ENCODE data around the gene SAP25. TPM values are rescaled to one million over a fixed set of nuclear protein-coding genes. Genes with fewer than 3 reads are reported as not detected.

Gene SAP25
- total RNA-seq, 1 donor from 2014 or later, result 11.2 TPM

Other genes with a start within 250 kb of the SAP25 start
- 82.6 and 83.9 TPM in 2 replicates for gene PILRB, start 215.8 kb downstream of the SAP25 start, total RNA-seq
- gene PILRA, start 200.4 kb downstream of the SAP25 start, total RNA-seq, result 9.6 and 9.9 TPM in 2 replicates
- gene ZCWPW1, start 145.2 kb downstream of the SAP25 start, total RNA-seq, result 2.0 and 2.4 TPM in 2 replicates
- gene MEPCE, start 144.1 kb downstream of the SAP25 start, total RNA-seq, result 57.6 and 58.8 TPM in 2 replicates
- 57.6 and 58.6 TPM in 2 replicates for gene PPP1R35, start 137.4 kb downstream of the SAP25 start, total RNA-seq
- 2.8 and 2.9 TPM in 2 replicates for gene SPACDR, start 109.6 kb downstream of the SAP25 start, total RNA-seq
- gene TSC22D4, start 94.7 kb downstream of the SAP25 start, total RNA-seq, result 126 and 134 TPM in 2 replicates
- 0.23 and 0.37 TPM in 2 replicates for gene NYAP1, start 90.0 kb downstream of the SAP25 start, total RNA-seq
- gene AGFG2, start 34.7 kb downstream of the SAP25 start, total RNA-seq, result 113 and 124 TPM in 2 replicates
- gene LRCH4, start 12.2 kb upstream of the SAP25 start, total RNA-seq, result 104 and 107 TPM in 2 replicates
- gene FBXO24, start 12.4 kb upstream of the SAP25 start, total RNA-seq, result 0.27 and 0.41 TPM in 2 replicates
- 4.3 and 4.7 TPM in 2 replicates for gene PCOLCE, start 28.5 kb upstream of the SAP25 start, total RNA-seq
- gene MOSPD3, start 38.6 kb upstream of the SAP25 start, total RNA-seq, result 10.3 and 11.5 TPM in 2 replicates
- gene TFR2, start 67.7 kb upstream of the SAP25 start, total RNA-seq, result 13.8 and 15.0 TPM in 2 replicates
- not detected in 2 replicates for gene ACTL6B, start 82.5 kb upstream of the SAP25 start, total RNA-seq
- gene GNB2, start 99.8 kb upstream of the SAP25 start, total RNA-seq, result 218 and 221 TPM in 2 replicates
- gene GIGYF1, start 120.3 kb upstream of the SAP25 start, total RNA-seq, result 49.1 and 53.8 TPM in 2 replicates
- gene POP7, start 132.2 kb upstream of the SAP25 start, total RNA-seq, result 82.7 and 84.4 TPM in 2 replicates
- gene EPO, start 146.6 kb upstream of the SAP25 start, total RNA-seq, result not detected in 2 replicates
- gene ZAN, start 159.7 kb upstream of the SAP25 start, total RNA-seq, result not detected in 2 replicates